GM23338 (cell line): Measurements from ENCODE around the gene SMYD3.

Source experiments
- CREB1 ChIP-seq: fragments of 250-450 bp; sonication (Bioruptor Pico); IDR thresholded peaks from 2 replicates; pipeline ENCODE4 v1.5.0; 2020; ENCODE audit warnings: low read depth, mild to moderate bottlenecking, moderate library complexity
- CTCF ChIP-seq, 2 experiments: fragments of 200-600 bp in 1 of 2; sonication (generic) in 1 of 2; conservative IDR thresholded peaks; 2 replicates each; pipeline versions ENCODE4 v1.5.1 to v1.6.1; 2016 to 2017; ENCODE audit warnings: antibody characterized with exemption in 2 of 2, low read depth in 2 of 2, mild to moderate bottlenecking in 2 of 2, moderate library complexity in 1 of 2
- ETS1 ChIP-seq: IDR thresholded peaks from 2 replicates; pipeline ENCODE4 v1.6.1; 2016; ENCODE audit warnings: antibody characterized with exemption
- EZH2 ChIP-seq: fragments of 200-600 bp; sonication (generic); IDR thresholded peaks from one replicate; pipeline ENCODE4 v1.8.0; 2017; ENCODE audit warnings: antibody characterized with exemption, mild to moderate bottlenecking, low read depth; ENCODE audit not compliant: unreplicated experiment
- EZH2phosphoT487 ChIP-seq: fragments of 200-600 bp; sonication (generic); IDR thresholded peaks from one replicate; pipeline ENCODE4 v1.8.1; 2018; ENCODE audit warnings: antibody characterized with exemption; ENCODE audit not compliant: unreplicated experiment
- JUNB ChIP-seq: IDR thresholded peaks from one replicate; pipeline ENCODE4 v1.6.1; 2016; ENCODE audit warnings: antibody characterized with exemption; ENCODE audit not compliant: unreplicated experiment
- NANOG ChIP-seq: IDR thresholded peaks from 2 replicates; pipeline ENCODE4 v1.6.1; 2016; ENCODE audit warnings: antibody characterized with exemption, borderline replicate concordance
- POLR2AphosphoS5 ChIP-seq: IDR thresholded peaks from 2 replicates; pipeline ENCODE4 v1.6.1; 2016; ENCODE audit warnings: antibody characterized with exemption, low read depth
- REST ChIP-seq: IDR thresholded peaks from one replicate; pipeline ENCODE4 v1.6.1; 2018; ENCODE audit warnings: antibody characterized with exemption; ENCODE audit not compliant: unreplicated experiment
- STAT1 ChIP-seq: IDR thresholded peaks from one replicate; pipeline ENCODE4 v1.6.1; 2016; ENCODE audit warnings: antibody characterized with exemption; ENCODE audit not compliant: unreplicated experiment
- ZNF114 ChIP-seq: fragments of 250-450 bp; sonication (Bioruptor Pico); IDR thresholded peaks from 2 replicates; pipeline ENCODE4 v1.5.0; 2020; ENCODE audit warnings: mild to moderate bottlenecking, moderate library complexity
- ZNF331 ChIP-seq: fragments of 250-450 bp; sonication (Bioruptor Pico); IDR thresholded peaks from 2 replicates; pipeline ENCODE4 v1.5.0; 2020; ENCODE audit warnings: low read depth, mild to moderate bottlenecking, moderate library complexity

- TF ChIP-seq CTCF (conservative IDR thresholded peaks at IDR 0.05; ENCODE audit: low read depth in 2 of 2) (no peak), POLR2AphosphoS5 (no peak), EZH2 (no peak), CREB1 (CRISPR knock-in tag) (no peak), EZH2phosphoT487 (no peak), REST (no peak), JUNB (no peak), ETS1 (no peak), STAT1 (no peak), NANOG (no peak), ZNF114 (CRISPR knock-in tag) (no peak), ZNF331 (CRISPR knock-in tag) (no peak)
These were observed 402.2 kb downstream of the SMYD3 start for GRCh38 chr1:246104927-246105326.
